ENCODE data around the gene CHST11. TPM values are rescaled to one million over a fixed set of nuclear protein-coding genes. Genes with fewer than 3 reads are reported as not detected.

CHST11 gene
- total RNA-seq, 1 experiment from 2014 or later: 6.7 TPM

GRCh38 chr12:104565606-104566243 is 109.0 kb downstream of the CHST11 start:
- Histone ChIP-seq H3K4me1 (ENCODE audit: insufficient read depth, low read length) (no peaks in the 10 kb centered on the region), H2BK5ac (ENCODE audit: insufficient read length, low read length) (no peak overlapping the region), H2BK15ac (ENCODE audit: low read depth, low read length) (no peak overlapping the region), H3K23ac (ENCODE audit: insufficient read length, low read depth, low read length) (no peak overlapping the region), H3K4ac (ENCODE audit: low read depth, low read length) (no peak overlapping the region), H2AK5ac (ENCODE audit: insufficient read length, low read length) (no peak overlapping the region), H2BK120ac (ENCODE audit: low read depth, low read length, poor library complexity, severe bottlenecking) (no peak overlapping the region), H3K18ac (ENCODE audit: insufficient read length, low read depth, low read length) (no peak overlapping the region), H3K9me3 (ENCODE audit: control insufficient read depth, low read depth, low read length) (no peaks in the 10 kb centered on the region), H4K20me1 (ENCODE audit: control insufficient read depth, insufficient read depth, insufficient read length) (no peaks in the 10 kb centered on the region), H2BK12ac (ENCODE audit: insufficient read length, low read depth, low read length) (no peak overlapping the region), H3K79me1 (ENCODE audit: insufficient read depth, low read depth, low read length, poor library complexity, severe bottlenecking) (no peaks in the 10 kb centered on the region), H3K4me2 (ENCODE audit: insufficient read depth, insufficient read length, low read length) (no peak overlapping the region), H3K27ac (ENCODE audit: insufficient read length, low read depth, low read length) (no peak overlapping the region), H3K56ac (ENCODE audit: insufficient read length, low read depth, low read length) (no peak overlapping the region), H3K79me2 (ENCODE audit: insufficient read depth, low read length) (no peaks in the 10 kb centered on the region), H3K9ac (ENCODE audit: extremely low read depth, insufficient read length, low read length) (no peak overlapping the region), H3K27me3 (ENCODE audit: insufficient read depth, low read length) (no peaks in the 10 kb centered on the region), H4K91ac (ENCODE audit: insufficient read length, low read depth, low read length) (no peak overlapping the region), H2AFZ (ENCODE audit: low read length) (no peak overlapping the region), H2BK20ac (ENCODE audit: low read depth, low read length, poor library complexity, severe bottlenecking) (no peak overlapping the region), H4K8ac (replicated peaks; ENCODE audit: insufficient read length, low read depth, low read length) (no peak overlapping the region), H4K5ac (ENCODE audit: insufficient read length, low read depth, low read length) (no peak overlapping the region), H3K23me2 (ENCODE audit: insufficient read length, low read depth, low read length, poor library complexity, severe bottlenecking) (no peaks in the 10 kb centered on the region), H3K14ac (ENCODE audit: insufficient read depth, low read length) (no peak overlapping the region), H3T11ph (ENCODE audit: low read length) (no peak overlapping the region)
- no peak for TF ChIP-seq CTCF (conservative IDR thresholded peaks at IDR 0.05)
- Mint-ChIP-seq H3K4me3 (no peak overlapping the region), H3K36me3 (ENCODE audit: insufficient read depth in 1 of 3, low read depth in 3 of 3) (peaks cover 2 to 6% (median 4%) of the 10 kb centered on the region in 3 experiments; a peak in 5 of 7 replicates), H3K27me3 (ENCODE audit: low read depth) (0 out of 2 replicates have a peak, but pooled peaks cover 2% of the 10 kb centered on the region), H3K9me3 (peaks cover 4% of the 10 kb centered on the region in 2 experiments; a peak in 3 of 5 replicates), H3K27ac (no peak overlapping the region; a peak in 1 of 7 replicates), H3K4me1 (peaks cover 0 to 5% of the 10 kb centered on the region in 2 experiments; a peak in 2 of 4 replicates)
- DNase-seq: no peak
- no CpG with 5 or more reads among the region's 8 CpGs for WGBS (ENCODE audit: extremely low coverage, insufficient read length, low lambda C conversion rate)
